Keratinocyte (primary cell): ENCODE measurements around the gene PRR36. TPM values are rescaled to one million over a fixed set of nuclear protein-coding genes. Genes with fewer than 3 reads are reported as not detected.

ENCODE experiments used
- DNase-seq: peaks from one replicate; pipeline ENCODE4 v3.0.0-alpha.2; 2011; ENCODE audit warnings: low read depth, missing footprints, low spot score
- FAIRE-seq: peaks from 2 replicates; lab custom pipeline; 2011; peaks lifted over from hg19 to GRCh38; lab: Jason Lieb, UNC
- H2AFZ ChIP-seq: 2 replicates; pipeline ENCODE4 v1.6.0; 2012; ENCODE audit warnings: low read length, control low read depth, inconsistent platforms; ENCODE audit not compliant: control insufficient read depth
- H3K27ac ChIP-seq: 2 replicates; pipeline ENCODE4 v1.5.1; 2011; ENCODE audit warnings: low read length; ENCODE audit not compliant: control insufficient read depth, insufficient read depth
- H3K27me3 ChIP-seq: 3 replicates; pipeline ENCODE4 v1.6.0; 2011; ENCODE audit warnings: low read length; ENCODE audit not compliant: control insufficient read depth, insufficient read depth; ENCODE audit errors: extremely low read depth
- H3K36me3 ChIP-seq, 2 experiments: 2 replicates in 1 of 2; 3 replicates in 1 of 2; pipeline ENCODE4 v1.5.1; 2011; ENCODE audit warnings: low read length in 2 of 2, mild to moderate bottlenecking in 1 of 2; ENCODE audit not compliant: control insufficient read depth in 2 of 2, insufficient read depth in 2 of 2; ENCODE audit errors: extremely low read depth in 1 of 2
- H3K4me1 ChIP-seq: 3 replicates; pipeline ENCODE4 v1.5.1; 2011; ENCODE audit warnings: low read length; ENCODE audit not compliant: control insufficient read depth, insufficient read depth; ENCODE audit errors: extremely low read depth
- H3K4me2 ChIP-seq: 3 replicates; pipeline ENCODE4 v1.6.0; 2011; ENCODE audit warnings: low read depth, low read length; ENCODE audit not compliant: control insufficient read depth, insufficient read depth; ENCODE audit errors: extremely low read depth
- H3K4me3 ChIP-seq, 3 experiments: fragments of 200-600 bp in 1 of 3; sonication (generic) in 1 of 3; 2 replicates in 2 of 3; 3 replicates in 1 of 3; pipeline ENCODE4 v1.5.1; 2011 to 2016; ENCODE audit warnings: low read length in 3 of 3, mild to moderate bottlenecking in 3 of 3, control low read depth in 2 of 3, inconsistent platforms in 1 of 3, low read depth in 1 of 3, mixed read lengths in 1 of 3, mixed run types in 1 of 3, moderate library complexity in 1 of 3; ENCODE audit not compliant: control insufficient read depth in 2 of 3, insufficient read depth in 2 of 3; ENCODE audit errors: extremely low read depth in 1 of 3
- H3K79me2 ChIP-seq: 2 replicates; pipeline ENCODE4 v1.6.0; 2012; ENCODE audit warnings: low read length; ENCODE audit not compliant: control insufficient read depth, insufficient read depth
- H3K9ac ChIP-seq: 3 replicates; pipeline ENCODE4 v1.6.0; 2011; ENCODE audit warnings: low read length; ENCODE audit not compliant: control insufficient read depth, insufficient read depth; ENCODE audit errors: extremely low read depth
- H3K9me1 ChIP-seq: 3 replicates; pipeline ENCODE4 v1.6.0; 2011; ENCODE audit warnings: low read length; ENCODE audit not compliant: control insufficient read depth, insufficient read depth; ENCODE audit errors: extremely low read depth
- H3K9me3 ChIP-seq: 2 replicates; pipeline ENCODE4 v1.5.1; 2012; ENCODE audit warnings: low read depth, low read length; ENCODE audit not compliant: control insufficient read depth
- H4K20me1 ChIP-seq: 3 replicates; pipeline ENCODE4 v1.6.0; 2011; ENCODE audit warnings: low read length; ENCODE audit not compliant: control insufficient read depth, insufficient read depth; ENCODE audit errors: extremely low read depth
- EZH2 ChIP-seq: IDR thresholded peaks from one replicate; pipeline ENCODE4 v1.6.1; 2012; ENCODE audit warnings: inconsistent platforms, mild to moderate bottlenecking, low read length, moderate library complexity
- dilution Hi-C: fragments of 300-500 bp; cut with MboI; formaldehyde crosslinking; loops from one replicate; pipeline ENCODE4 v1.7.0; 2020; ENCODE audit warnings: low sequenced_read_pairs; ENCODE audit not compliant: extremely low pct_ligation_motif_present
- polyA plus RNA-seq, 5 experiments: library from polyadenylated mRNA; depleted of rRNA in 3 of 5; stranded (reverse) in 3 of 5; stranded (forward) in 1 of 5; unstranded in 1 of 5; fragments of >200 nt; gene quantifications; 1 replicate in 1 of 5; 2 replicates in 3 of 5; 3 replicates in 1 of 5; pipeline versions ENCODE4 v1.2.1 to v1.2.3, GENCODE V29; 2011 to 2012; ENCODE audit warnings: missing spikeins in 2 of 5, low read depth in 1 of 5, low replicate concordance in 1 of 5
- TF ChIP-seq, protein P1 (sequence below), 3 experiments: IDR thresholded peaks in 1 of 3; conservative IDR thresholded peaks in 1 of 3; optimal IDR thresholded peaks in 1 of 3; 2 replicates in 2 of 3; 3 replicates in 1 of 3; pipeline versions ENCODE3 to v1.5.1; 2011; ENCODE audit warnings: low read length in 3 of 3, mild to moderate bottlenecking in 3 of 3, moderate library complexity in 2 of 3, control low read depth in 1 of 3, inconsistent platforms in 1 of 3; ENCODE audit not compliant: insufficient read depth in 2 of 3; ENCODE audit errors: extremely low read depth in 1 of 3

Gene PRR36
- polyA plus RNA-seq, 1 donor (not counting 4 experiments of a cell fraction or from before 2014, with no cell fraction given), result not detected

GRCh38 chr19:7910321-7911161 lies 36.4 kb upstream of the PRR36 start:
- H2AFZ ChIP-seq, result no peak overlapping the region
- no peak for DNase-seq
- H3K9ac ChIP-seq, result no peak overlapping the region
- no peak overlapping the region for H3K4me3 ChIP-seq
- H3K4me2 ChIP-seq, result no peak overlapping the region
- H3K27ac ChIP-seq, result no peak overlapping the region
- peaks cover 11% of the 10 kb centered on the region for H3K4me1 ChIP-seq
- no peak for FAIRE-seq
- no peaks in the 10 kb centered on the region for H3K9me1 ChIP-seq
- no peaks in the 10 kb centered on the region for H3K9me3 ChIP-seq
- peaks cover under 1% of the 10 kb centered on the region for H3K27me3 ChIP-seq
- no peak for TF ChIP-seq EZH2
- TF ChIP-seq, protein P1, sequence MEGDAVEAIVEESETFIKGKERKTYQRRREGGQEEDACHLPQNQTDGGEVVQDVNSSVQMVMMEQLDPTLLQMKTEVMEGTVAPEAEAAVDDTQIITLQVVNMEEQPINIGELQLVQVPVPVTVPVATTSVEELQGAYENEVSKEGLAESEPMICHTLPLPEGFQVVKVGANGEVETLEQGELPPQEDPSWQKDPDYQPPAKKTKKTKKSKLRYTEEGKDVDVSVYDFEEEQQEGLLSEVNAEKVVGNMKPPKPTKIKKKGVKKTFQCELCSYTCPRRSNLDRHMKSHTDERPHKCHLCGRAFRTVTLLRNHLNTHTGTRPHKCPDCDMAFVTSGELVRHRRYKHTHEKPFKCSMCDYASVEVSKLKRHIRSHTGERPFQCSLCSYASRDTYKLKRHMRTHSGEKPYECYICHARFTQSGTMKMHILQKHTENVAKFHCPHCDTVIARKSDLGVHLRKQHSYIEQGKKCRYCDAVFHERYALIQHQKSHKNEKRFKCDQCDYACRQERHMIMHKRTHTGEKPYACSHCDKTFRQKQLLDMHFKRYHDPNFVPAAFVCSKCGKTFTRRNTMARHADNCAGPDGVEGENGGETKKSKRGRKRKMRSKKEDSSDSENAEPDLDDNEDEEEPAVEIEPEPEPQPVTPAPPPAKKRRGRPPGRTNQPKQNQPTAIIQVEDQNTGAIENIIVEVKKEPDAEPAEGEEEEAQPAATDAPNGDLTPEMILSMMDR (optimal IDR thresholded peaks at IDR 0.05 in 1 of 3, IDR thresholded peaks at IDR 0.05 in 1 of 3, conservative IDR thresholded peaks at IDR 0.05 in 1 of 3; ENCODE audit: extremely low read depth in 1 of 3, insufficient read depth in 2 of 3, low read length in 3 of 3), result no peak
- peaks cover 7 to 11% of the 10 kb centered on the region in 2 experiments for H3K36me3 ChIP-seq
- H4K20me1 ChIP-seq, result peaks cover 5% of the 10 kb centered on the region
- dilution Hi-C loops, result no loop called here
- peaks cover 23% of the 10 kb centered on the region for H3K79me2 ChIP-seq

DNA sequence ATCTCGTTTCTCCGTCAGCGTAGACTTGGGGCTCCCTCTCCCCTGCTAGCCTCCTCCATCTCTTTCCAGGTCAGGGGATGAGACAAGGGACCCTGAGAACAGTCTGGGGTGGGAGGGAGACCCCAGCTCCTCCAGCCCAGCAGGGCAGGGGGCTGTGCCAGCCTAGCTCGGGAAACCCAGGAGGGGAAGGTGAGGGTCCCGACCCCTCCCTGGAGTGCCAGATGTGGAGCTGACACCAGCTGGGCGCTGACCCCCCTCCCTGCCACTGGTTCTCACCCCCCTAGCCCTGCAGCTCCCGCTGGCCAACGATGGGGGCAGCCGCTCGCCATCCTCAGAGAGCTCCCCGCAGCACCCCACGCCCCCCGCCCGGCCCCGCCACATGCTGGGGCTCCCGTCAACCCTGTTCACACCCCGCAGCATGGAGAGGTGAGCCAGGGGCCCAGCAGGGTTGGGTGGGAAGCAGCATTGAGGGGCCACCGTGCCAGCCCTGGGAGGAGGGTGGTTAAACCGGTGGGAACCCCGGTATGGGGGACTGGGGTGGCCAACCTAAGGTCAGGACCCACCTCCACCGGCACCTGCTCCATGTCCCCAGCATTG lies 35.4 kb upstream of the PRR36 start:
- Histone ChIP-seq H3K4me1 (peaks cover 20% of the 10 kb centered on the region), H3K9me3 (no peaks in the 10 kb centered on the region), H4K20me1 (peaks cover 5% of the 10 kb centered on the region), H3K27me3 (no peaks in the 10 kb centered on the region), H3K36me3 (peaks cover 7 to 11% of the 10 kb centered on the region in 2 experiments), H3K79me2 (peaks cover 33% of the 10 kb centered on the region), H3K4me2 (no peak overlapping the region), H3K9ac (no peak overlapping the region), H3K4me3 (no peak overlapping the region), H2AFZ (no peak overlapping the region), H3K9me1 (peaks cover 3% of the 10 kb centered on the region), H3K27ac (no peak overlapping the region)
- dilution Hi-C loops, result no loop called here
- DNase-seq, result no peak
- TF ChIP-seq EZH2, result no peak
- TF ChIP-seq, protein P1 (optimal IDR thresholded peaks at IDR 0.05 in 1 of 3, IDR thresholded peaks at IDR 0.05 in 1 of 3, conservative IDR thresholded peaks at IDR 0.05 in 1 of 3; ENCODE audit: extremely low read depth in 1 of 3, insufficient read depth in 2 of 3, low read length in 3 of 3), result no peak
- FAIRE-seq, result no peak
